ENCODE measurements around the gene MYO18B.

MYO18B gene

DNA sequence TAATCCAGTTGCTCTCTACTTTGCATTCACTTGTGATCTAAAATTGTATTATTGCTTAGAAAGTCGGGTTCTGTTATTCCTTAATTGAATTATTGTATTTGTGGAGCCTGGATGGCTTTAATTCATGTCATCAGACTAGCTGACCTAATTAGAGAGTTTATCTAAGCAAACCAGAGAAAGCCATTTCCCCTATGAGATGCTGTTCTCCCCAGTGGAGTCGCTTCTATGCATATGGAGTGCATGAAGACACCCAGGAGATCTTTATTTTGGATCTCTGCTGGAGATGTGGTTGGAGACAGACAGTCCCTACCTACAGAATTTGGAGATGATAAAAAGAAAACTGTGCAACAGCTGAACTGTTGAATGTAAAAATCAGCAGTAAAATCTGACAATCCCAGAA is 45.2 kb upstream of the MYO18B start:
- TF ChIP-seq, protein P1, sequence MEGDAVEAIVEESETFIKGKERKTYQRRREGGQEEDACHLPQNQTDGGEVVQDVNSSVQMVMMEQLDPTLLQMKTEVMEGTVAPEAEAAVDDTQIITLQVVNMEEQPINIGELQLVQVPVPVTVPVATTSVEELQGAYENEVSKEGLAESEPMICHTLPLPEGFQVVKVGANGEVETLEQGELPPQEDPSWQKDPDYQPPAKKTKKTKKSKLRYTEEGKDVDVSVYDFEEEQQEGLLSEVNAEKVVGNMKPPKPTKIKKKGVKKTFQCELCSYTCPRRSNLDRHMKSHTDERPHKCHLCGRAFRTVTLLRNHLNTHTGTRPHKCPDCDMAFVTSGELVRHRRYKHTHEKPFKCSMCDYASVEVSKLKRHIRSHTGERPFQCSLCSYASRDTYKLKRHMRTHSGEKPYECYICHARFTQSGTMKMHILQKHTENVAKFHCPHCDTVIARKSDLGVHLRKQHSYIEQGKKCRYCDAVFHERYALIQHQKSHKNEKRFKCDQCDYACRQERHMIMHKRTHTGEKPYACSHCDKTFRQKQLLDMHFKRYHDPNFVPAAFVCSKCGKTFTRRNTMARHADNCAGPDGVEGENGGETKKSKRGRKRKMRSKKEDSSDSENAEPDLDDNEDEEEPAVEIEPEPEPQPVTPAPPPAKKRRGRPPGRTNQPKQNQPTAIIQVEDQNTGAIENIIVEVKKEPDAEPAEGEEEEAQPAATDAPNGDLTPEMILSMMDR (IDR thresholded peaks at IDR 0.05; ENCODE audit: low read depth, low read length): no peak
- no peak overlapping the region for H3K4me3 ChIP-seq (ENCODE audit: low read depth, low read length)

DNA sequence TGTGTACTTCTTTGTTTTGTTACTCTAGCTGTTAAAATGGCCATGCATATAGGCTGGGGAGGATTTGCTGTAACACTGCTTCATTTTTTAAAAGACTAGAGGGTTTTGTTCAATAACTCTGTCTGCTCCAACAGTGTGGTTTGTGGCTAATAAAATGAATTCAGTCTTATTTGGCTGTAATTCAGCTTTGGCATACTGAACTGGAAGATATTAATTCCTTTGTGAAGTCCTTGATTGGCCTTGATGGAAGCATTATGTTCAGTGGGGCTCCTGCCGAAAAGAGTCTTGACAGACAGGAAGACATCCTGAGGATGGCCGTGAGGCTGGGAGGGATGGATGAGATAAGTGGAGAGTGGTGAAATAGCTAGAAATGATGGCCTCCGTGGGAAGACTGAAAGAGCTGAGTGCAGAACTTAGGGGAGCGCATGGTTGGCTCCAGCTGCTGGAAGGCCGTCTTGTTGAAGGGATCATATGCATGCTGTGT is 44.8 kb upstream of the MYO18B start:
- TF ChIP-seq, protein P1 (IDR thresholded peaks at IDR 0.05; ENCODE audit: low read depth, low read length): no peak
- no peak overlapping the region for H3K4me3 ChIP-seq (ENCODE audit: low read depth, low read length)

DNA sequence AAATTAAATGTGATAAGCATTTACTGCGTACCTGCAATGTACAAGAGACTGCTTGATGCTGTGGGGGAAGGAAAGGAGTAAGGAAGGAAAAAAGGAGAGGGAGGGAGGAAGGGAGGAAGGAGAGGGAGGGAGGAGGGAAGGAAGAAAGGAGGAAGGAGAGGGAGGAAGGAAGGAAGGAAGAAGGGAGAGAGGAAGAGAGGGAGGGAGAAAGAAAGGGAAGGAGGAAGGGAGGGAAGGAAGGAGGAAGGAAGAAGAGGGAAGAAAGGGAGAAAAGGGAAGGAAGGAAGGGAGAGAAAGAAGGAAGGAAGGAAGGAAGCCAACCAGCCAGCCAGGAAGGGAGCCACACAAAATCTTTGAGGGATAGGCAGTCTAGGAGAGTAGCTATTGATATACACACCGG is 44.0 kb upstream of the MYO18B start:
- no peak overlapping the region for H3K4me3 ChIP-seq (ENCODE audit: low read depth, low read length)
- TF ChIP-seq, protein P1 (IDR thresholded peaks at IDR 0.05; ENCODE audit: low read depth, low read length): no peak

DNA sequence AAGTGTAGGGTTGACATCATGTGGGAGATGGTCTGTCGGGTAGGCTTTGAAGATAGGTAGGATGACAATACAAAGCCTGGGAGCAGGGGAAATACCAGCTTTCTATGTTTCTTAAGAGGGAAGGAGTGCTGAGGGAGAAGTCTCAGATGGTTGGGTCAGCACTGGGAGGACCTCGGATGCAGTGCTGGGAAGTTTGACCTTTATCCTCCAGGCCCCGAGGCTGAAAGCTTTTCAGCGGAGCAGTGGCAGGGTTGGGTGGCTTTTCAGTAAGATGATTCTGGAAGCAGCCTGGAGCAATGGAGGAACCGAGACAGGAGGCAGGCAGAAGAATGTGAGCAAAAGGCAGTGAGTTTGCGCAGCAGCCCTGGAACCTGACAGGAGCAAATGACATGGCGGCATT is 43.5 kb upstream of the MYO18B start:
- TF ChIP-seq, protein P1 (IDR thresholded peaks at IDR 0.05; ENCODE audit: low read depth, low read length): no peak
- H3K4me3 ChIP-seq (ENCODE audit: low read depth, low read length): no peak overlapping the region

DNA sequence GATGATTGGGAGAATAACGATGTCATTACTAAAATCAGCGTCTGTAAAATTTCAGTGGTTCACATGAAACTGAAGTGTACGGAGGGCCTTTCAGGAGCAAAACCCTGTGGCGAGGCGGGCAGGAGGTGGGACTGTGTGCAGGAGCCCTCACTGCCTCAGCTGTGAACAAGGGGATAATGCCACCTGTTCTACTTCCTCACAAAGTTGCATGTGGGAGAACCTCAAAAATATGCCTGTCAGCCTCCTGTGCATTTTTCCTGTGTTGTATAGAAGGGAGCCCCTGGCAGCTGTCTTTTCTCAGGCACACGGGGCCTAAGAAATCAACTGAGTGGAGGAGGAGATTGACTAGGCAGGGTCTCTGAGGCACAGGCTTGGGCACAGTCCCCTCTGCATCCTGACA is 43.0 kb upstream of the MYO18B start:
- TF ChIP-seq, protein P1 (IDR thresholded peaks at IDR 0.05; ENCODE audit: low read depth, low read length): no peak
- H3K4me3 ChIP-seq (ENCODE audit: low read depth, low read length): no peak overlapping the region

DNA sequence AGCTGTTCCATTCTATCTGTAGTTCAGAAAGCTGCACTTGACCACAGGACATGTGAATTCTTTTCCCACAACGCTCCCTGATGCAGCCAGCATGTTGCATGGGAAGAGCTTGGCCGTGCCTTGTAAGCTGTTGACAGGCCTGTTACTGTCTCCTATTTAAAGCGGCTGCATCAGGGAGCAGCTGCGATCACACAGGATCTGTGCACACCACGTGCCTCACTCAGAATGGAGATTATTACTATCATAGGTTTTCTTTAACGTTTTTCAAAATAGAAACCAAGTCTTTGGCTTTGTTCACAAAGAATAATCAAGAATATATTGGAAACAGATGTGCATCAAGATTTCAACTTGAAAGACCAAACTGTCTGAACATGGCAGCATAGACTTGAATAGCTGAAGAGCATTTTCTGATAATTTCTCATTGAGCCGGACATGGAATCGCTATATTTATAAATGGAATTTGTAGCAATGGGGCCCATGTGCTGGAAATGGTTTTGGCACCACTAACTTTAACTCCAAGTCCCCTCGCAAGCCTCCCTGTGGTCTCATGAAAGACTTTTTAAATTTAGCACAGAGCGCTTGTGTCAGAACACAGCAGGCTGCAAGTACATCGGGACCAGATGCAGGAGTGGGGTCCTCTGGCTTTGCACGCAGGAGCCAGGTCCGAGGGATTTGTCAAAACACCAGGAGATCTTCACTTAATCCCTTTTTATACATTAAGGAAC is 40.8 kb upstream of the MYO18B start:
- TF ChIP-seq, protein P1 (IDR thresholded peaks at IDR 0.05; ENCODE audit: low read depth, low read length): no peak
- H3K4me3 ChIP-seq (ENCODE audit: low read depth, low read length): no peak overlapping the region

DNA sequence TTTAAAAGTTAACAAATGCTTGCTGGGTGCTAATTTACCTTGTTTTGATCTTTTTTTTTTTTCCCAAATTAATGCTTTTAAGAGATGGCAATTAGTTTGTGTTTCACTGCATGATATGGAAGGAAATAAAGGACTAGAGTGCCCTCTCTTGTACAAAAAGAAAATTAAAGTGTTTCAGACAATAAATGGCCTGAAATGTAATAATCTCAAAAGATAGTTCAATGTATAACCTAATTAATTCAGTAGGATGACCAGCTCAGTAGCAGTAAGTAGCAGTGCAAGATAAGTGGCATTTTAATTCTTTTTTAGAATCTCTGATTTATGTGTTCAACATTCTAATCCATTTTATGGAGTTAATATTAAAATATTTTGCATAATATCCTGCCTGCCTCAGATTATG is 39.9 kb upstream of the MYO18B start:
- H3K4me3 ChIP-seq (ENCODE audit: low read depth, low read length): no peak overlapping the region
- TF ChIP-seq, protein P1 (IDR thresholded peaks at IDR 0.05; ENCODE audit: low read depth, low read length): no peak

Measured in WI38 (cell line).